ENCODE data around the gene OAS2.
A peak's percentile ranks its signal among the peaks of the same experiment; 100 is the strongest.

OAS2 gene

DNA sequence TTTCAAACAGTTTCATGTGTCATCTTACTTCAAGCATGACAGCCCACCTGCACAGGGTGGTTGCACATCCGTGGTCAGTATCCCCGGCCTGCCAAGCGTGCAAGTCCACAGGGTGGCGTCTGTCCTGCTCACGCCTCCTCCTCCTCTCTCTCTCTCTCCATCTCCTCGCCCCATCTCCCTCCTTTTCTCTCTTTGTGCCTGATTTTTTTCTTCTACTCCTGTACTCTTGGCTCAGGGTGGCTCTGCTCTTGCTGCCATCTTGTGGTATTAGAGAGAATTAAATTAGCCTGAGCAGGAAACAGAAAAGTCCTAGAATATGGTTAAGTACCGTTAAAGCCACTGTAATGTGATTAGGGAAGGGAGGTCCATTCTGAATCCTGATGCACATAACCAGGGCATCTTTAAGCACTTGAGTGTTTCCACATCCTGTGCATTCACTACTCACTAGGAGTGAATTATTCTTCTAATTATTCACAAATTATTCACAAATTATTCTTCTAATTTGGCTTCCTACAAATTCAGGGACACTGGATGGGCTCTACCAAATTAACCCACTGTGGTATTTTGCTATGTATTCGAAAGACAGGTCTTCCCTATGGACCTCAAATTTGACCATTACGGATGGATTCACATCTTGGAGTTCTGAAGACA, 52.7 kb downstream of the OAS2 start:
- DNase-seq = peak; percentile 50

DNA sequence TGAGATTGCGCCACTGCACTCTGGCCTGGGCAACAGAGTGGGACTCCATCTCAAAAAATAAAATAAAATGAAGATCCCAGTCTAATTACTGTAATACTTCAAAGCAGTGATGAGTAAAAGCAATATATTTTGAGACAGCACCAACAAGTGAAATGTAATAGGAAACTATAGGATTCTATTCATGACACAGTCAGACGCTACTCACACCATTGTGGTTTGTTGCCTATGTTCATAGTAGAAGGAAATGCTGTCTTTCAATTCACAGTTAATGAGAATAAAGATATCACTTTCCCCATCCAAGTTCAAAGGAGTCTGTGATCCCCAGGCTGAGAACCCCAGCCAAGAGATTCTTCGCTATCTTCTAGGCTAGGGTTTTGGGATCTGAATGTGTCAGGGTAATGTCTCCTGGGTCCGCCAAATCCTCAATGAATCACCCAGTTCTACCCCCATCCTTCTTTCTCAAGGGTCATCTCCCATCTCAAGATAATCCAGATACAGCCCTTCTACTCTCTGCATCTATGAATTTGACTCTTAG, 61.7 kb downstream of the OAS2 start:
- no peak for DNase-seq

DNA sequence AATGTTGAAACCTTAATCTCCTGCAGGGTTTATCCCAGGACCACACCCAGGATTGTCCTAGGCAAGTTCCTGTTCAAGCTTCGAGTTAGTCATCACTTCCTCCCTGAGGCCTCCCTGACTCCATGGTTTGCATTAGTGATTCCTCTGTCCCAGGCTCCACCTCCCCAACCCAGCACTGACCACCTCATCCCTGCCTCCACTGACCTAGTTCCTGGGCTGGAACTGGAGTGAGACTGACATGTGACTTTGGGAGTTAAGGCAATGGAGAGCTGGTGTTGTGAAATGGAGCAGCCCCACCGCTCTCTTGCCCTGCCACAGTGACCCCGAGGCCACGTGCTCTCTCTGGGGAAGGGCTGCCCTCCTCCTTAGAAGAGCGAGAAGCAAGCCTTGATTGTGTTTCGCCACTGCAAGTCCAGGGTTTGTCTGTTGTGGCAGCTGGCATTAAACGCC, 62.4 kb downstream of the OAS2 start:
- DNase-seq = no peak

DNA sequence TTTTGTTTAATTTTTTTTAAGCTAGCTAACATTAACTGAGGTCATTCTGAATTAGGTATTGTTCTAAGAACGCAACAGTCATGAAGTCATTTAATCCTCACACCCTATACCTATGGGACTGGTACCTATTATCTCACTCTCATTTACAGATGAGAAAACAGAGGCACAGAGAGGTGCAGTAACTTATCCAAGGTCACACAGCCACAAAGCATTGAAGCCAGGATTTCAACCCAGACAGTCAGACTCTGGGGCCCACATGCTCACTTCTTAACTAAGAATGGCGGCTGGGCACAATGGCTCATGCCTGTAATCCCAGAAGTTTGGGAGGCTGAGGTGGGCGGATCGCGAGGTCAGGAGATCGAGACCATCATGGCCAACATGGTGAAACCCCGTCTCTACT, 63.2 kb downstream of the OAS2 start:
- DNase-seq = no peak

- no peak for DNase-seq
Observed at GRCh38 chr12:113043240-113043639, 64.9 kb downstream of the OAS2 start.

- no peak for DNase-seq
Observed at GRCh38 chr12:113044516-113044915, 66.2 kb downstream of the OAS2 start.

GRCh38 chr12:113048716-113049127, 70.4 kb downstream of the OAS2 start:
- DNase-seq = peak; percentile 76

DNA sequence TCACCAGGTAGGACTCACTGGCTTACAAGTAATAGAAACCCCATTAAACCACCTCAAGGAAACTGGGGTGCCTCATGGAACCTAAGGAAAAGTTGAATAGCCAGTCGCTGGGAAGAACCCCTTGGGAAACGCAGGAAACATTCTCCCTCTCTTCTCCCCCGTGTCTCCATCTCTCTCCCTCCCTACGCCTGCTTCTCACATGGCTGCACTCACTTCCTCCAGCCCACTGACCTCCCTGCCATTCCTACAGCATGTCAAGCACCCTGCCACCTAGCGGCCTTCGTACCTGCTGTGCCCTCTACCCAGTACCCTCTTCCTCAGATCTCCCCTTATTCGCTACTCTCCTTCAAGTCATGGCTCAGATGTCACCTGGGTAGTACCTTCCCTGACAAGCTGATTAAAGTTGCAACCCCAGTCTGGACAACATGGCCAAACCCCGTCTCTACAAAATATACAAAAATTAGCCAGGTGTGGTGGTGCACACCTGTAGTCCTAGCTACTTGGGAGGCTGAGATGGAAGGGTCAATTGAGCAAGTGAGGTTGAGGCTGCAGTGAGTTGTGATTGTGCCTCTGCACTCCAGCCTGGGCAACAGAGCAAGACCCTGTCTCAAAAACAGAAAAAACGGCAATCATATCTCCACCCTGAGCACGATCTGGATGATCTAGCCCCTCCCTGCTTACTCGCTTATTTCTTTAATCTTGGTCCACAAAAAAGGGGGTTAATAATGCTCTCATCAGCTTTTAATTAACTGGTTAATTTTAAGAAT, 71.8 kb downstream of the OAS2 start:
- no peak for DNase-seq

DNA sequence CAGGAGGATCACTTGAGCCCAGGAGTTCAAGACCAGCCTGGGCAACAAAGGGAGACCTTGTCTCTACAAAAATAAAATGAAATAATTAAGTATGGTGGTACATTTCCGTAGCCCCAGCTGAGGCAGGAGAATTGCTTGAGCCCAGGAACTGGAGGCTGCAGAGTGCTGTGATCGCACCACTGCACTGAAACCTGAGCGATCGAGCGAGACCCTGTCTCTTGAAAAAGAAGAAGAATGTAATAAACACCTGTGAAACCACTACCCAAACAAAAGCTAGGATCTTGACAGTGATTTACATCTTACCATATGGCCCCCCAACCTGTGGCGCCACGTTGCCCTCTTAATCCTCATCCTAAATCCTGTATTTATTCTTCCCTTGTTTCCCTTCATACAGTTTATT, 72.5 kb downstream of the OAS2 start:
- DNase-seq = no peak

GRCh38 chr12:113051759-113052158, 73.4 kb downstream of the OAS2 start:
- DNase-seq = no peak

DNA sequence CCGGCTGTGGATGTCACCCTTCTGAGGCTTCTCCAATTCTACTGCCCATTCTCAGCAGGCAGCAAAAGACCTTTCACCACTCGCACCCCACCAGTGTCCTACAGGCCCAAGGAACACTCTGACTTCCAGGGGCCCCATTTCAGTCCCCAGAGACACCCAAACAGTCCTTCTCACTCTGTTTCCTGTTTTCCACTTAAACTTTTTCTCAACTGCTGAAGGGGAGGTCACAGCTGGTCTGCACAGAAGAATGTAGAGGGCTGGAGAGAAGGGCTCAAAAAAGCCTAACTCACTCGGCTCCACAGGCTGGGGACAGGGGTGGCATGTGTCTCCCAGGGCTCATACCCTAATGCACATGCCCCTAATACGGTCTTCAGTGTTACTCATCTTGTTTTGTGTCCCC, 74.0 kb downstream of the OAS2 start:
- DNase-seq = no peak

GRCh38 chr12:113054948-113055486, 76.7 kb downstream of the OAS2 start:
- DNase-seq = no peak

DNA sequence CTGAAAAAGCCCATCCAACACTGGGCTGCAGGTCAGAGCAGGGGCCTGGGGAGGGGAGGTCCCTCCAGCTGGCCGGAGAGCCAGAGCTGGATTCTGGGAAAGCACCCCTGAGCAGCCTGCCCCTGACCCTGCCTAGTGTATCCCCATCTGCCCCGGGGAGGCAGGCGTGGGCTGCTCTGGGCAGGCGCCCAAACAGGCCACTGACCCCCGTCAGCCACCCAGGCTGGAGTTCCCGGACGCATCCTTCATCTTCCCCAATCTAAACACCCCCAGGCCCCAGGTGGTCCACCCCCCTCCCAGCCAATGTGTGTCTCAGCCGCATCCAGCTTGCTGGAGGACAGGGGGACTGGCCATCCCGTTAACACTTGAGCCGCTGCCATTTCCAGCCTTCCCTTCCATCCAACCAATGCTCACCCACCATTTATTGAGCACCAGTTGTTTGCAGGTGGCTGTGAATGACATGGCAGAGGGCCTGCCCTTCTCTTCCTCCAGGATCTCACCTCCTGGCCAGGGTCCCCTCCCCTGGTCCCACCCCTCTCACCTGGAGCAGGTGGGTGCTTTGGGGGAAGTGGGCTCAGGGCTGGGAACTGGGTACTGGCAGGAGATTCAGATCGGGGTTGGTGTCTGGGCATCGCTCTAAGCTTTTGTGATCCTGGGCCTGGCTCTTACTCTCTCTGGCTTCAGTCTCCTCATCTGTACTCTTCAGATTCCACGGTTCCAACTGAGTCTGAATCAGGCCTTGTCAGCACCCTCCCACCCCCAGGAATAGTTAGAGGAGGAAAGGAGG, 77.5 kb downstream of the OAS2 start:
- DNase-seq = no peak

- DNase-seq = no peak
Observed at GRCh38 chr12:113056381-113056630, 78.0 kb downstream of the OAS2 start.

DNA sequence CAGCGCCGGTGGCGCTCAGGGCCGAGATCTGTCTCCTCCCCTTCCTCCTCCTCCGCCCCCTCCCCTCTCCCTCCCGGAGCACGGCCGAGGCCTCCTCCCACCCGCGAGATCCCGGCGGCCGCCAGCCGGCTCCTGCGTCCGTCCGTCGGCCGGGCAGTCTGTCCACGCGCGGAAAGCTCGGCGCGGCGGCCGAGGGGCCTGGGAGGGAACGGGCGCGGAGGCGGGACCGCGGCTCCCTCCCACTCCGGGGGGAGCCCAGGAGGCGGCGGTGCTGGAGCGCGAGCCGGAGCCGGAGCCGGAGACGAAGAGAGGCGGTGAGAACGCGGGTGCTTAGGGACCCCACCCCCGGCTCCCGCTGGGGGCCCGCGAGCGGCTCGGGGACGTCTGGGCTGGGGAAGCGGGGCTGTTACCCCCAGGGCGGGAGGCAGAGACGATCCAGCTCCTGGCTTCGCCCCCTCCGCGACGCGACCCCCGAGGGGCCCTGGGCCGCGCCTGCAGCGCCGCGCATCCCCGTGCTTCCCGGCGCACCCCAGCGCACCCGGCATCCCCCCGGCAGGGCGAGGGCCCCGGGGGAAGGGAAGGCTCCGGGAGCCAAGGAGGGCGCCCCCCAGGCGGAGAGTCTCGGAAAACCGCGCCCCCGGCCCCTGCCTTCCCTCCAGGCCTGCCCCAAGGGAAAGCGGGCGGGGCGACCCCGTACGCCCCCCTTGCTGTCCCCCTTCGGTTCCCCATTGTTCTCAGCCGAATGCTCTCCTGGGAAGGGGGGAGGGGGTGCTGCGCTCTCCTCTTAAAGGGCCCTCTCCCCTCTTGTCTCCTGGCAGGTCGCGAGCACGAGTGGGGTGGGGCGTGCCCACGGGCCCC, 78.5 kb downstream of the OAS2 start, which contains the start of gene DTX1:
TSS of gene DTX1 (plus strand) at position 100 of the 858 bp plus-strand sequence. CDS start 1,463 bp downstream, outside the sequence.
- no peak for DNase-seq

DNA sequence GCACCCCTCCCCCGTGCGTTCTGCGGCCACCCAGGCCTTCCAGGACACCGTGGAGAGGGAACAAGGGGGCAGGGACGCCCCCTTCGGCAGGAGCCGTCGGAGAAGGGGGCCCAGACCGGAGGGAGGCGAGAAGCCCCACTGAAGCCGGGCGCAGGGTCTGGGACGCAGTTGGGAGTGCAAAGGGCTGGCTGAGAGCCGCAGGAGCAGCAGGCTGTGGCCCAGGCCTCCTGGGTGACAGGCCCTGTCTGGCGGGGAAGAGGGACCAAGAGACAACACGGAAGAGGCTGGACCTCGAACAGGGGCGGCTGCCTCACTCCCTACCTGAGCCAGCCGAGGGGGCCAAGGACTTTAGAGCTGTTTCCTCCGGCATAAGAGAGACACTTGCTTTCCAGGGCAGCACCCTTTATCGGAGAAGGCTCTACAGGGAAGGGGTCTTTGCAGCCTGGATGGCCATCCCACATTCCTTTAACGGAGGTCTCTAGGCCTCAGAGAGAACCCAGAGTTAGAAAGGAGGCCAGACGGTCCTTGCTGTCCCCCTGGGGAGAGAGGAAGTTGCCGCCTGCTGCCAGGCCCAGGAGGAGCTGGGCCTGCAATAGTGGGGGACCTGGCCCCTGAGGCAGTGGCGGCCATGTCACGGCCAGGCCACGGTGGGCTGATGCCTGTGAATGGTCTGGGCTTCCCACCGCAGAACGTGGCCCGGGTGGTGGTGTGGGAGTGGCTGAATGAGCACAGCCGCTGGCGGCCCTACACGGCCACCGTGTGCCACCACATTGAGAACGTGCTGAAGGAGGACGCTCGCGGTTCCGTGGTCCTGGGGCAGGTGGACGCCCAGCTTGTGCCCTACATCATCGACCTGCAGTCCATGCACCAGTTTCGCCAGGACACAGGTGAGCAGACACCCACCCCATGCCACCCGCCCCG, 79.5 kb downstream of the OAS2 start:
- no peak for DNase-seq

- no peak for DNase-seq
Observed at GRCh38 chr12:113058553-113058952, 80.2 kb downstream of the OAS2 start.

- no peak for DNase-seq
Observed at GRCh38 chr12:113059071-113059595, 80.8 kb downstream of the OAS2 start.

GRCh38 chr12:113060336-113060960, 82.1 kb downstream of the OAS2 start:
- no peak for DNase-seq

DNA sequence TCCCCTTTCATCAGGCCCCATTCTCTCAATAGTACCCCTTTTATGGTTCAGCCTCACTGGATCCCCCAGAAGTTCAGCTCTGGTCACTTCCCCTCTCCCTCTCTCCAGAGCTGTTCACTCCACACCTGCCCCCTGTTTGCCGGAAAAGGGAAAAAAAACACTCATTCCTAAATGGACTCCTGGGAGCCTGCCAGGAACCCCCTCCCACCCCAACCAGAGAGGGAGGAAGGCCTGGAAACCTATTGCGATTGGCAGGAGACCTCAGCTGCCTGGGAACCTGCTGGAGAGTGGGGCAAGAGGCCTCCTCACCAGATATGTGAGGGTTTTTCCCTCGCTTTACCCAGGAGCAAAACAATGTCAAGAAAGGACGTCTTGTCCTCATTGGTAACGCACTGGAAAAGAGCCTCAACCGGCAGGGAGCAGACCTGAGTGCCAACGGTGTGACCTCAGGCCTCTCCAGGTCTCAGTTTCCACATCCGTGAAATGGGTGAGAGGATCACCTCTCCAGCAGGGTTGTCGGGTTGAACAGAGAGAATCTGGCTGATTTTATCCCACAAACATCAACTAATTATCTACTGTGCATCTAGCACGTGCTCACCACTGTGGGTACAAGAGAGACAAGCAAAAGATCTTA, 82.9 kb downstream of the OAS2 start:
- no peak for DNase-seq

All from CD4-positive, alpha-beta T cell treated with Interleukin-4 for 4 hours (primary cell).